GM12891 (cell line): Measurements from ENCODE around the gene IL10.
A peak's percentile ranks its signal among the peaks of the same experiment; 100 is the strongest.

Experiments
- DNase-seq: peaks from one replicate; pipeline ENCODE4 v3.0.0; 2011; ENCODE audit warnings: low spot score; ENCODE audit not compliant: insufficient read length
- FAIRE-seq: peaks from 2 replicates; lab custom pipeline; 2011; peaks lifted over from hg19 to GRCh38; lab: Jason Lieb, UNC
- PAX5 ChIP-seq: IDR thresholded peaks from 2 replicates; pipeline ENCODE4 v1.6.1; 2011; ENCODE audit warnings: low read length, moderate library complexity, mild to moderate bottlenecking; ENCODE audit not compliant: insufficient read depth, severe bottlenecking
- POLR2A ChIP-seq: IDR thresholded peaks from 2 replicates; pipeline ENCODE4 v1.6.1; 2011; ENCODE audit warnings: low read depth, low read length, control low read depth
- POLR2AphosphoS5 ChIP-seq: IDR thresholded peaks from 2 replicates; pipeline ENCODE4 v1.6.1; 2011; ENCODE audit warnings: low read depth, low read length, control low read depth
- POU2F2 ChIP-seq: IDR thresholded peaks from 2 replicates; pipeline ENCODE4 v1.6.1; 2011; ENCODE audit warnings: low read depth, mild to moderate bottlenecking, control low read depth, low read length, moderate library complexity
- SPI1 ChIP-seq: IDR thresholded peaks from 2 replicates; pipeline ENCODE4 v1.6.1; 2011; ENCODE audit warnings: low read depth, low read length, control low read depth
- TAF1 ChIP-seq: IDR thresholded peaks from 2 replicates; pipeline ENCODE4 v1.6.1; 2011; ENCODE audit warnings: low read depth, low read length, control low read depth

Gene IL10

GRCh38 chr1:206737729-206738201 is 34.5 kb downstream of the IL10 start:
- peak; percentile 35 for FAIRE-seq
- TF ChIP-seq SPI1 (no peak), POLR2AphosphoS5 (0 out of 2 replicates have a peak, but pooled peaks have one; percentile 60)
- no peak for DNase-seq

GRCh38 chr1:206736878-206737728 is 35.2 kb downstream of the IL10 start:
- no peak for TF ChIP-seq POLR2A
- TF ChIP-seq POU2F2: peak; percentile 23; the same call in 1 of the 2 replicates
- FAIRE-seq (no peak), DNase-seq (no peak)

- TF ChIP-seq POLR2AphosphoS5 (peak; percentile 20; the same call in 1 of the 2 replicates), POLR2A (no peak)
- FAIRE-seq (no peak), DNase-seq (no peak)
Measured at GRCh38 chr1:206735553-206736031, 36.7 kb downstream of the IL10 start.

GRCh38 chr1:206734499-206735142 is 37.7 kb downstream of the IL10 start:
- DNase-seq (peak; percentile 54), FAIRE-seq (peak; percentile 73)
- TF ChIP-seq POLR2AphosphoS5 (no peak), POU2F2 (no peak), TAF1 (no peak), POLR2A (no peak), PAX5 (no peak), SPI1 (no peak)

GRCh38 chr1:206732992-206733391 is 39.3 kb downstream of the IL10 start:
- no peak for DNase-seq
- no peak for FAIRE-seq
- TF ChIP-seq PAX5 (no peak), POLR2A (no peak), POU2F2 (no peak), POLR2AphosphoS5 (no peak), SPI1 (no peak), TAF1 (no peak)

GRCh38 chr1:206732508-206732907 is 39.8 kb downstream of the IL10 start:
- no peak for TF ChIP-seq POU2F2
- no peak for TF ChIP-seq PAX5
- TF ChIP-seq SPI1: no peak
- no peak for TF ChIP-seq TAF1
- TF ChIP-seq POLR2A: no peak
- no peak for FAIRE-seq
- no peak for DNase-seq

- TF ChIP-seq PAX5: no peak
- TF ChIP-seq SPI1: no peak
- no peak for TF ChIP-seq POU2F2
- TF ChIP-seq POLR2A: no peak
- no peak for FAIRE-seq
- no peak for DNase-seq
Measured at GRCh38 chr1:206729507-206729906, 42.8 kb downstream of the IL10 start.

- FAIRE-seq (no peak), DNase-seq (no peak)
- TF ChIP-seq TAF1: no peak
- no peak for TF ChIP-seq POLR2AphosphoS5
- TF ChIP-seq POU2F2: no peak
- no peak for TF ChIP-seq PAX5
- TF ChIP-seq POLR2A: no peak
- no peak for TF ChIP-seq SPI1
Measured at GRCh38 chr1:206729050-206729449, 43.2 kb downstream of the IL10 start.

GRCh38 chr1:206728697-206728987 is 43.7 kb downstream of the IL10 start:
- no peak for FAIRE-seq
- no peak for TF ChIP-seq TAF1
- no peak for TF ChIP-seq POLR2A
- no peak for TF ChIP-seq POU2F2
- no peak for TF ChIP-seq SPI1
- no peak for DNase-seq

GRCh38 chr1:206727981-206728696 is 44.2 kb downstream of the IL10 start:
- no peak for FAIRE-seq
- TF ChIP-seq SPI1: no peak
- no peak for TF ChIP-seq PAX5
- TF ChIP-seq POLR2AphosphoS5: no peak
- TF ChIP-seq TAF1: no peak
- no peak for TF ChIP-seq POU2F2
- no peak for TF ChIP-seq POLR2A

More at GRCh38 chr1:206727981-206728696, 44.2 kb downstream of the IL10 start:
- no peak for DNase-seq
